Colonic mucosa (tissue), 4 donors: Measurements from ENCODE around the gene KRT40. TPM values are rescaled to one million over a fixed set of nuclear protein-coding genes. Genes with fewer than 3 reads are reported as not detected.

Experiments used
- DNase-seq: peaks from one replicate; pipeline ENCODE4 v3.0.0-alpha.2; 2020
- H3K27ac ChIP-seq: fragments of 200-600 bp; one replicate; pipeline ENCODE4 v1.8.0; 2021
- H3K27me3 ChIP-seq: fragments of 200-600 bp; one replicate; pipeline ENCODE4 v1.8.0; 2021
- H3K36me3 ChIP-seq: fragments of 200-600 bp; one replicate; pipeline ENCODE4 v1.8.0; 2021
- H3K4me1 ChIP-seq: fragments of 200-600 bp; one replicate; pipeline ENCODE4 v1.8.0; 2021; ENCODE audit warnings: mild to moderate bottlenecking
- H3K4me3 ChIP-seq: fragments of 200-600 bp; one replicate; pipeline ENCODE4 v1.8.0; 2021
- H3K9ac ChIP-seq, 2 donors: one replicate each; pipeline ENCODE4 v1.7.0; 2013; ENCODE audit warnings: control low read depth in 2 of 2, low read depth in 2 of 2, low read length in 2 of 2
- H3K9me3 ChIP-seq: fragments of 200-600 bp; one replicate; pipeline ENCODE4 v1.8.0; 2021
- CTCF ChIP-seq: fragments of 200-600 bp; IDR thresholded peaks from one replicate; pipeline ENCODE4 v1.8.0; 2022; ENCODE audit warnings: antibody characterized with exemption, mild to moderate bottlenecking
- intact Hi-C: fragments of 100-400 bp; cut with DNase I; formaldehyde crosslinking; loops from one replicate; pipeline ENCODE4 v1.14.1; 2022
- total RNA-seq, 2 donors: library from RNA; stranded (reverse); fragmentation: NEBNext Ultra II Directional in 1 of 2; extraction: Animal tissue kit (Norgen Biotek cat#: 25700) in 1 of 2; gene quantifications; one replicate each; pipeline ENCODE4 v1.2.1, GENCODE V29; 2021
- donor health status: healthy.
- donor health status: DM: no; HTN: no; CAD: no.
- donor health status: DM: no; HTN: no; CAD: no.

KRT40 gene
- total RNA-seq, 2 donors from 2014 or later = 0.32 TPM; not detected in 1

GRCh38 chr17:40963838-40964237 is 20.3 kb downstream of the KRT40 start:
- H3K27ac ChIP-seq = no peak overlapping the region
- no peak overlapping the region for H3K4me3 ChIP-seq
- no peaks in the 10 kb centered on the region for H3K4me1 ChIP-seq
- intact Hi-C loops = no loop called here
- no peak overlapping the region for H3K9ac ChIP-seq
- H3K36me3 ChIP-seq = no peaks in the 10 kb centered on the region
- no peak for DNase-seq
- no peaks in the 10 kb centered on the region for H3K27me3 ChIP-seq
- peak; percentile 65 for TF ChIP-seq CTCF
- no peaks in the 10 kb centered on the region for H3K9me3 ChIP-seq

GRCh38 chr17:40962059-40962561 is 22.0 kb downstream of the KRT40 start:
- TF ChIP-seq CTCF = no peak
- DNase-seq = no peak
- H3K36me3 ChIP-seq = no peaks in the 10 kb centered on the region
- no peaks in the 10 kb centered on the region for H3K27me3 ChIP-seq
- no peak overlapping the region for H3K27ac ChIP-seq
- no peak overlapping the region for H3K9ac ChIP-seq
- intact Hi-C loops = no loop called here
- H3K4me1 ChIP-seq = no peaks in the 10 kb centered on the region
- no peaks in the 10 kb centered on the region for H3K9me3 ChIP-seq
- no peak overlapping the region for H3K4me3 ChIP-seq

GRCh38 chr17:40961591-40961990 is 22.5 kb downstream of the KRT40 start:
- H3K27ac ChIP-seq = no peak overlapping the region
- no peaks in the 10 kb centered on the region for H3K9me3 ChIP-seq
- no peaks in the 10 kb centered on the region for H3K4me1 ChIP-seq

GRCh38 chr17:40960144-40960543 is 24.0 kb downstream of the KRT40 start:
- Histone ChIP-seq H3K36me3 (no peaks in the 10 kb centered on the region), H3K9me3 (no peaks in the 10 kb centered on the region), H3K9ac (no peak overlapping the region), H3K27me3 (no peaks in the 10 kb centered on the region), H3K27ac (no peak overlapping the region), H3K4me1 (no peaks in the 10 kb centered on the region), H3K4me3 (no peak overlapping the region)
- TF ChIP-seq CTCF = no peak
- no peak for DNase-seq
- intact Hi-C loops = no loop called here

More at GRCh38 chr17:40961591-40961990, 22.5 kb downstream of the KRT40 start:
- no peak for TF ChIP-seq CTCF
- Histone ChIP-seq H3K9ac (no peak overlapping the region), H3K4me3 (no peak overlapping the region), H3K36me3 (no peaks in the 10 kb centered on the region), H3K27me3 (no peaks in the 10 kb centered on the region)
- no peak for DNase-seq
- intact Hi-C loops = no loop called here

GRCh38 chr17:40958086-40958953 is 25.8 kb downstream of the KRT40 start:
- peak; percentile 30 for DNase-seq
- Histone ChIP-seq H3K4me1 (no peaks in the 10 kb centered on the region), H3K27ac (no peak overlapping the region), H3K4me3 (no peak overlapping the region), H3K36me3 (no peaks in the 10 kb centered on the region), H3K9me3 (no peaks in the 10 kb centered on the region), H3K27me3 (no peaks in the 10 kb centered on the region), H3K9ac (no peak overlapping the region)
- intact Hi-C loops = no loop called here
- TF ChIP-seq CTCF = no peak
